Lower leg skin (tissue), 3 donors: ENCODE data around the gene ZNF367.

Experiments used
- CTCF ChIP-seq, 3 donors: fragments of 450-650 bp; IDR thresholded peaks; one replicate each; pipeline ENCODE4 v1.5.1; 2016; ENCODE audit warnings: antibody characterized with exemption in 3 of 3, mild to moderate bottlenecking in 3 of 3, moderate library complexity in 2 of 3
- POLR2A ChIP-seq, 2 donors: fragments of 450-650 bp; IDR thresholded peaks; one replicate each; pipeline ENCODE4 v1.6.1; 2016 to 2017; ENCODE audit warnings: antibody characterized with exemption in 2 of 2, mild to moderate bottlenecking in 1 of 2, moderate library complexity in 1 of 2

GRCh38 chr9:96408409-96409280 is 9.5 kb downstream of the ZNF367 start:
- TF ChIP-seq POLR2A (IDR thresholded peaks at IDR 0.05) (no peak), CTCF (IDR thresholded peaks at IDR 0.05) (no peak)
